PC-9 (cell line): ENCODE measurements around the gene CTDSP2. TPM values are rescaled to one million over a fixed set of nuclear protein-coding genes. Genes with fewer than 3 reads are reported as not detected.
A peak's percentile ranks its signal among the peaks of the same experiment; 100 is the strongest.
"Not testable (repeated sequence)": the region's sequence is repeated elsewhere in the genome, so short reads cannot be mapped to it uniquely, and the experiment has no call there.

Experiments
- BruUV-seq: library from RNA; stranded (reverse); fragments of 400-500 nt; replicated peaks from 2 replicates; lab custom pipeline; 2021; lab: Mats Ljungman, UMichigan
- CTCF ChIA-PET: fragments of 300-600 bp; sonication (Branson Sonifier 250); formaldehyde crosslinking; loops from one replicate; lab custom pipeline; 2022; ENCODE audit warnings: antibody characterized with exemption; lab: Charles Lee
- POLR2A ChIA-PET: fragments of 300-600 bp; sonication (Branson Sonifier 250); formaldehyde crosslinking; loops from one replicate; lab custom pipeline; 2022; ENCODE audit warnings: antibody characterized with exemption; ENCODE audit not compliant: unreplicated experiment; lab: Charles Lee
- DNase-seq, 2 experiments: peaks; one replicate each; pipeline versions ENCODE4 v3.0.0 to v3.0.0-alpha.2; 2015 to 2022; ENCODE audit warnings: mixed read lengths in 1 of 2
- H2AFZ ChIP-seq: fragments of 200-600 bp; sonication (generic); 2 replicates; pipeline ENCODE4 v1.8.1; 2017; ENCODE audit warnings: antibody characterized with exemption
- H3F3A ChIP-seq: fragments of 200-600 bp; sonication (generic); 2 replicates; pipeline ENCODE4 v1.8.1; 2017; ENCODE audit warnings: antibody characterized with exemption, mild to moderate bottlenecking, low read depth; ENCODE audit not compliant: insufficient read depth
- H3K27ac ChIP-seq: fragments of 200-600 bp; sonication (generic); 2 replicates; pipeline ENCODE4 v1.6.1; 2016; ENCODE audit warnings: mixed run types
- H3K27me3 ChIP-seq: fragments of 200-600 bp; sonication (generic); 2 replicates; pipeline ENCODE4 v1.6.1; 2016; ENCODE audit warnings: low read depth, mixed run types; ENCODE audit not compliant: insufficient read depth
- H3K36me3 ChIP-seq: fragments of 200-600 bp; sonication (generic); 2 replicates; pipeline ENCODE4 v1.6.1; 2016; ENCODE audit warnings: low read depth, mixed run types
- H3K4me1 ChIP-seq: fragments of 200-600 bp; sonication (generic); replicated peaks from 2 replicates; pipeline ENCODE4 v1.6.1; 2016; ENCODE audit warnings: mixed run types; ENCODE audit not compliant: insufficient read depth
- H3K4me2 ChIP-seq: fragments of 200-600 bp; sonication (generic); 2 replicates; pipeline ENCODE4 v1.6.1; 2017; ENCODE audit warnings: mixed run types
- H3K4me3 ChIP-seq: fragments of 200-600 bp; sonication (generic); 2 replicates; pipeline ENCODE4 v1.6.1; 2016; ENCODE audit warnings: mixed run types
- H3K79me2 ChIP-seq: fragments of 200-600 bp; sonication (generic); 2 replicates; pipeline ENCODE4 v1.6.1; 2017; ENCODE audit warnings: low read depth, mixed run types
- H3K9me2 ChIP-seq: fragments of 200-600 bp; sonication (generic); 2 replicates; pipeline ENCODE4 v1.8.1; 2017; ENCODE audit warnings: mild to moderate bottlenecking; ENCODE audit not compliant: insufficient read depth
- H3K9me3 ChIP-seq: fragments of 200-600 bp; sonication (generic); 2 replicates; pipeline ENCODE4 v1.8.1; 2016; ENCODE audit warnings: low read depth; ENCODE audit not compliant: insufficient read depth
- H4K20me1 ChIP-seq: fragments of 200-600 bp; sonication (generic); 2 replicates; pipeline ENCODE4 v1.8.1; 2017; ENCODE audit not compliant: insufficient read depth
- EZH2 ChIP-seq: fragments of 200-600 bp; sonication (generic); IDR thresholded peaks from 2 replicates; pipeline ENCODE4 v1.8.0; 2017; ENCODE audit warnings: antibody characterized with exemption, low read depth
- intact Hi-C: fragments of 100-400 bp; cut with micrococcal nuclease; formaldehyde crosslinking; loops from one replicate; pipeline ENCODE4 v1.10.0; 2022; ENCODE audit not compliant: unreplicated experiment
- total RNA-seq: library from RNA; stranded (reverse); gene quantifications from 2 replicates; pipeline ENCODE4 v1.2.3, GENCODE V29; 2021
- TF ChIP-seq, protein P1 (sequence below): fragments of 200-600 bp; sonication (generic); conservative IDR thresholded peaks from 2 replicates; pipeline ENCODE4 v1.6.1; 2017; ENCODE audit warnings: mixed run types, antibody characterized with exemption, mild to moderate bottlenecking, moderate library complexity

The CTDSP2 gene
- total RNA-seq, 1 experiment from 2014 or later, result 102 TPM

DNA sequence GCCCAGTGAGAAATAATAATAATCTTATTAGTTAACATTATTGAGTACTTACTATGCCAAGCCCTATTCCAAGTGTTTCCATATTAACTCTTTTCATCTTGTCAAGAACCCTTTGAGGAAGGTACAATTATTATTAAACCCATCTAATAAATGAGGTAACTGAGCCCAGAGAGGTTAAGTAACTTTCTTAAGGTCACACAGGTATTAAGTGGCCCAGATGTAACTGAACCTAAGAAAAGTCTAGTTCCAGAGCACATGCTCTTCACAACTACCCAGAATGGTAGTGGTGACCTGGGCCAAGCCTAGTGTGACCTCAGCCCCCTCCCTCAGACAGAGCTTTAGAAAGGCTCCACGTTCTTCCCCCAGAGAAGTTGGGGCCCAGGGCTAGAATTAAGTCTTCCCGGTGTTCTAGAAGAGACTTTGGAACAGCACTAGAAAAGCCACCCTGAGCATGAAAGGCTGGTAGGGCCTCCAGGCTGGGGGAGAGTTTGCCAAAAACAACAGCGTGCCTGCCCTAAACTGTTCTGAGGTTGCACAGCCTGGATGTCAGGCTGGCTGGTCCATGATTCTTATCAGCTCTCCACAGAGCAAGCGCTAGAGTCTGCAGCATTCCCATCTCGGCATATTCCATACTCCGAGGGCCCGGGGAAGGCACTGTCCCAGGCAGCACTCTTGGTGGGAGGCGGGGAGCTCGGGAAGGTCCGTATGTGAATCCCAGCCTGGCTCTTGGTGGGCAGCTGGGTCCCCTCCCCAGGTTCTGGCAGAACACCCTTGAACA lies 41.3 kb upstream of the CTDSP2 start:
- Histone ChIP-seq H2AFZ (peak overlapping the region; percentile 42; the same call in 1 of the 2 replicates), H3K27ac (peak overlapping the region; percentile 53), H3F3A (peaks cover 40% of the 10 kb centered on the region), H3K79me2 (no peaks in the 10 kb centered on the region), H3K4me3 (peak overlapping the region; percentile 45; the same call in 1 of the 2 replicates), H3K4me1 (peaks cover 53% of the 10 kb centered on the region), H3K27me3 (no peaks in the 10 kb centered on the region), H3K4me2 (peak overlapping the region; percentile 79), H3K36me3 (no peaks in the 10 kb centered on the region), H4K20me1 (no peaks in the 10 kb centered on the region), H3K9me3 (peaks cover 6% of the 10 kb centered on the region; the same call in 1 of the 2 replicates), H3K9me2 (no peaks in the 10 kb centered on the region)
- POLR2A ChIA-PET, result no interaction called here
- intact Hi-C loops, result no loop called here
- peak; percentile 24 to 43 for DNase-seq
- TF ChIP-seq, protein P1, sequence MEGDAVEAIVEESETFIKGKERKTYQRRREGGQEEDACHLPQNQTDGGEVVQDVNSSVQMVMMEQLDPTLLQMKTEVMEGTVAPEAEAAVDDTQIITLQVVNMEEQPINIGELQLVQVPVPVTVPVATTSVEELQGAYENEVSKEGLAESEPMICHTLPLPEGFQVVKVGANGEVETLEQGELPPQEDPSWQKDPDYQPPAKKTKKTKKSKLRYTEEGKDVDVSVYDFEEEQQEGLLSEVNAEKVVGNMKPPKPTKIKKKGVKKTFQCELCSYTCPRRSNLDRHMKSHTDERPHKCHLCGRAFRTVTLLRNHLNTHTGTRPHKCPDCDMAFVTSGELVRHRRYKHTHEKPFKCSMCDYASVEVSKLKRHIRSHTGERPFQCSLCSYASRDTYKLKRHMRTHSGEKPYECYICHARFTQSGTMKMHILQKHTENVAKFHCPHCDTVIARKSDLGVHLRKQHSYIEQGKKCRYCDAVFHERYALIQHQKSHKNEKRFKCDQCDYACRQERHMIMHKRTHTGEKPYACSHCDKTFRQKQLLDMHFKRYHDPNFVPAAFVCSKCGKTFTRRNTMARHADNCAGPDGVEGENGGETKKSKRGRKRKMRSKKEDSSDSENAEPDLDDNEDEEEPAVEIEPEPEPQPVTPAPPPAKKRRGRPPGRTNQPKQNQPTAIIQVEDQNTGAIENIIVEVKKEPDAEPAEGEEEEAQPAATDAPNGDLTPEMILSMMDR, result no peak
- TF ChIP-seq EZH2, result no peak
- BruUV-seq, result no TSS peak
- CTCF ChIA-PET, result interaction anchor here (1.7 kb wide), 1 partner anchor 10 kb away, joined by 7 read pairs; no protein-coding TSS in a partner anchor

DNA sequence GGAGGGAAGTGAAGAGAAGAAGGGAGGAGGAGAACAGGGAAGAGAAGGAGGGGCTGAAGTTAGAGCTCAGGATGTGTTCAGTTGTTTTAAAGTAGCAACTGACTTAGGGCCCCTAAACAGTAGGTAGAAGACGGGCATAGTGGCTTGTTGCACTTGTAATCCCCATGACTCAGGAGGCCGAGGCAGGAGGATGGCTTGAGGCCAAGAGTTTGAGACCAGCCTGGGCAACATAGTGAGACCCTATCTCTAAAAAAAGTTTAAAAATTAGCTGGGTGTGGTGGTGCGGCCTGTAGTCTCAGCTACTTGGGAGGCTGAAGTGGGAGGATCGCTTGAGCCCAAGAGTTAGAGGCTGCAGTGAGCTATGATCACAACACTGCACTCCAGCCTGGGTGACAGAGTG lies 40.4 kb upstream of the CTDSP2 start:
- BruUV-seq, CTCF ChIA-PET: not testable (repeated sequence)

DNA sequence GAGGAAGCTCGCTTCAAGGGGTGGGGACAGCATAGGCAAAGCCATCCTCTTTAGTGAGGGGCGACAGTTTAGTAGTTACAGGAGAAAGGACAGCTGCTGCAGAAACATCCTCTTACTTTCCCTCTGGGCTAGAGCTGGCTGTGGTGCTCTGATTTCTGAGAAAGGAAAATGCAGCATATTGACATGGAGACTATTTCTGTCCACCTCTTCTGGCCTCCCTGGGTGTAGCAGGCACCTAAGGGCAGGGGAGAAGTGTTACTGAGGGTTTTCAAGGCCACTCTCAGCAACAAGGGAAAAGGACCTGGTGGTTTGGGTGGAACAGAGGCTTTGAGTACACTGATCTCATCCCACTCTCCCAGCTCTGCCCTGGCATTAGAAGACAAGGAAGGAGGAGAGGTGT lies 40.0 kb upstream of the CTDSP2 start:
- no peak for DNase-seq
- intact Hi-C loops, result no loop called here
- Histone ChIP-seq H2AFZ (no peak overlapping the region), H4K20me1 (no peaks in the 10 kb centered on the region), H3K27ac (no peak overlapping the region), H3K9me3 (peaks cover 6% of the 10 kb centered on the region; the same call in 1 of the 2 replicates), H3K9me2 (no peaks in the 10 kb centered on the region), H3K36me3 (no peaks in the 10 kb centered on the region), H3K4me2 (no peak overlapping the region), H3K79me2 (no peaks in the 10 kb centered on the region), H3K4me3 (no peak overlapping the region), H3K4me1 (peaks cover 45% of the 10 kb centered on the region), H3K27me3 (no peaks in the 10 kb centered on the region), H3F3A (peaks cover 45% of the 10 kb centered on the region)
- CTCF ChIA-PET, result no interaction called here
- TF ChIP-seq, protein P1, result no peak
- no peak for TF ChIP-seq EZH2
- BruUV-seq, result no TSS peak
- POLR2A ChIA-PET, result interaction anchor here (0.5 kb wide), 1 partner anchor 77 kb away, joined by 3 read pairs; no protein-coding TSS in a partner anchor

More for the DNA sequence above, 40.4 kb upstream of the CTDSP2 start:
- H3K36me3 ChIP-seq, H3K4me2 ChIP-seq, H2AFZ ChIP-seq, H3K9me2 ChIP-seq, H3K79me2 ChIP-seq, DNase-seq, H3K9me3 ChIP-seq, H3K27ac ChIP-seq, intact Hi-C loops, H4K20me1 ChIP-seq, H3K4me3 ChIP-seq, H3K27me3 ChIP-seq: not testable (repeated sequence)
- Histone ChIP-seq H3F3A (peaks cover 41% of the 10 kb centered on the region), H3K4me1 (peaks cover 46% of the 10 kb centered on the region)
- POLR2A ChIA-PET, result interaction anchor here (0.5 kb wide), 1 partner anchor 77 kb away, joined by 3 read pairs; no protein-coding TSS in a partner anchor
